ENCODE results near the gene SEMA5B. TPM values are rescaled to one million over a fixed set of nuclear protein-coding genes. Genes with fewer than 3 reads are reported as not detected.
A peak's percentile ranks its signal among the peaks of the same experiment; 100 is the strongest.

The SEMA5B gene
- total RNA-seq, 1 experiment from 2014 or later: not detected

DNA sequence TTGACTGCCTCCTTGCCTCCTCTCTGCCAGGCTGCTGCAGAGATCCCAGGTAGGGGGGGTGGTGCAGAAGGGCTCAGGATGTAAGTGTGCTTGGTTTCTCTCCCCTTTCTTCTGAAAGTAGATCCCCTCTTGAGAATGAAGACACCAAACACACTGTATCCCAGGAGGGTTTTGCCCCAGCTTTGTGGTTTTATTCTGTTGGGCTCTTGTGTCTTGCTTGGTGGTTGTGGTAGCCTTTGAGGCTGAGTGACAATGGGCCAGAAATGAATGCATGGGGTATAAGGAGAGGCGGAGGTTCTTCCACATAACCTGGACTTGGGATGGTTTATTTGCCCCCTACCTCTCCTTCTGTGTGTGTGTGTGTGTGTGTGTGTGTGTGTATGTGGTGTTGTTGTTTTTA, 45.0 kb upstream of the SEMA5B start:
- H3K27ac Mint-ChIP-seq (ENCODE audit: unreplicated experiment): no peak overlapping the region
- CTCF ChIA-PET: no interaction called here

DNA sequence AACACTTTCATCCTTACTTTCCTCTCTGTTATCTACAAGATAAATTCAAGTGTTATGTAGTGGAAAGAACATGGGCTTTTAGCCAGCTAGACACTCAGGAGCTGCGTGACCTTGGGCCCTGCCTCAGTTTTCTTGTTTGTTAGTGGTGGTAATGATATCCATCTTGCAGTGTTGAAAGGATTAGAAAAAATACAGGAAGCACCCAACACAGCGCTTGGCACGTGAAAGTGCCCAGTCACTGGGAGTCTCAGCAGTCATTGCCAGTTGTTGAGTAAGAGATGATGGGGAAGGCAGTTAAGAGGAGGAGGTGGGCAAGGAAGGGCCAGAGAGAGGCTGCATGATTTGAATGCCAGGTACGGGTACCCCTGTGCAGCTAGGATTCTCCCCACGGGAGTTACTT, 44.6 kb upstream of the SEMA5B start:
- no TSS peak for BruUV-seq (replicated peaks)
- CTCF ChIA-PET: no interaction called here
- intact Hi-C loops (cut with micrococcal nuclease; ENCODE audit: unreplicated experiment): no loop called here
- no peak overlapping the region for H3K27ac Mint-ChIP-seq (ENCODE audit: unreplicated experiment)
- H3K36me3 Mint-ChIP-seq (ENCODE audit: insufficient read depth, unreplicated experiment): peaks cover 15% of the 10 kb centered on the region
- peaks cover 32% of the 10 kb centered on the region for H3K4me1 Mint-ChIP-seq (ENCODE audit: low read depth, unreplicated experiment)
- H3K9me3 Mint-ChIP-seq (ENCODE audit: low read depth, unreplicated experiment): no peaks in the 10 kb centered on the region
- DNase-seq: no peak
- no peak overlapping the region for H3K4me3 Mint-ChIP-seq (ENCODE audit: low read depth, unreplicated experiment)
- no peaks in the 10 kb centered on the region for H3K27me3 Mint-ChIP-seq (ENCODE audit: unreplicated experiment)
- TF ChIP-seq, protein P1, sequence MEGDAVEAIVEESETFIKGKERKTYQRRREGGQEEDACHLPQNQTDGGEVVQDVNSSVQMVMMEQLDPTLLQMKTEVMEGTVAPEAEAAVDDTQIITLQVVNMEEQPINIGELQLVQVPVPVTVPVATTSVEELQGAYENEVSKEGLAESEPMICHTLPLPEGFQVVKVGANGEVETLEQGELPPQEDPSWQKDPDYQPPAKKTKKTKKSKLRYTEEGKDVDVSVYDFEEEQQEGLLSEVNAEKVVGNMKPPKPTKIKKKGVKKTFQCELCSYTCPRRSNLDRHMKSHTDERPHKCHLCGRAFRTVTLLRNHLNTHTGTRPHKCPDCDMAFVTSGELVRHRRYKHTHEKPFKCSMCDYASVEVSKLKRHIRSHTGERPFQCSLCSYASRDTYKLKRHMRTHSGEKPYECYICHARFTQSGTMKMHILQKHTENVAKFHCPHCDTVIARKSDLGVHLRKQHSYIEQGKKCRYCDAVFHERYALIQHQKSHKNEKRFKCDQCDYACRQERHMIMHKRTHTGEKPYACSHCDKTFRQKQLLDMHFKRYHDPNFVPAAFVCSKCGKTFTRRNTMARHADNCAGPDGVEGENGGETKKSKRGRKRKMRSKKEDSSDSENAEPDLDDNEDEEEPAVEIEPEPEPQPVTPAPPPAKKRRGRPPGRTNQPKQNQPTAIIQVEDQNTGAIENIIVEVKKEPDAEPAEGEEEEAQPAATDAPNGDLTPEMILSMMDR (IDR thresholded peaks at IDR 0.05; ENCODE audit: unreplicated experiment): no peak

More for the DNA sequence above, 45.0 kb upstream of the SEMA5B start:
- Mint-ChIP-seq H3K27me3 (ENCODE audit: unreplicated experiment) (no peaks in the 10 kb centered on the region), H3K36me3 (ENCODE audit: insufficient read depth, unreplicated experiment) (peaks cover 12% of the 10 kb centered on the region), H3K9me3 (ENCODE audit: low read depth, unreplicated experiment) (no peaks in the 10 kb centered on the region), H3K4me3 (ENCODE audit: low read depth, unreplicated experiment) (no peak overlapping the region), H3K4me1 (ENCODE audit: low read depth, unreplicated experiment) (peaks cover 32% of the 10 kb centered on the region)
- DNase-seq: no peak
- TF ChIP-seq, protein P1 (IDR thresholded peaks at IDR 0.05; ENCODE audit: unreplicated experiment): no peak
- intact Hi-C loops (cut with micrococcal nuclease; ENCODE audit: unreplicated experiment): no loop called here
- no TSS peak for BruUV-seq (replicated peaks)

DNA sequence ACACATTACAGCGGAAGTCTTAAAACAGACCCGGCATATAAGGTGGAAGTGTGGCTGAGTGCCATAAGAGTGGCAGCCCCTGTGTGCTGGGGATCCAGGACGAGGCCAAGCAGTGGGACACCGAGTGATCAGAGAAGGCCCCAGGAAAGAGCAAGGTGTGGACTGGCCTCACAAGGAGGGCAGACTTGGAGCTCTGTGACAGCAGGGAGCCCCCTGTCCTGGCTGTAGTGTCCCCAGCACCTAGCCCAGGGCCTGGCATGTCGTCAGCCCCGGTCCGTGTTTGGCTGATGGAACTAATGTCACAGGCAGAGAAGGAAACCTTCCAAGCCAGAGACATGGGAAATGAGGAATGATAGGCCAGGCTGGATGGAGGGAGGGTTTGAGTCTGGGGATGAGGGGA, 44.0 kb upstream of the SEMA5B start:
- H3K9me3 Mint-ChIP-seq (ENCODE audit: low read depth, unreplicated experiment): no peaks in the 10 kb centered on the region
- H3K36me3 Mint-ChIP-seq (ENCODE audit: insufficient read depth, unreplicated experiment): peaks cover 20% of the 10 kb centered on the region
- H3K27me3 Mint-ChIP-seq (ENCODE audit: unreplicated experiment): no peaks in the 10 kb centered on the region
- TF ChIP-seq, protein P1 (IDR thresholded peaks at IDR 0.05; ENCODE audit: unreplicated experiment): no peak
- CTCF ChIA-PET: no interaction called here
- no peak for DNase-seq
- peak overlapping the region; percentile 50 for H3K27ac Mint-ChIP-seq (ENCODE audit: unreplicated experiment)
- no TSS peak for BruUV-seq (replicated peaks)
- intact Hi-C loops (cut with micrococcal nuclease; ENCODE audit: unreplicated experiment): no loop called here
- H3K4me1 Mint-ChIP-seq (ENCODE audit: low read depth, unreplicated experiment): peaks cover 28% of the 10 kb centered on the region
- H3K4me3 Mint-ChIP-seq (ENCODE audit: low read depth, unreplicated experiment): no peak overlapping the region

DNA sequence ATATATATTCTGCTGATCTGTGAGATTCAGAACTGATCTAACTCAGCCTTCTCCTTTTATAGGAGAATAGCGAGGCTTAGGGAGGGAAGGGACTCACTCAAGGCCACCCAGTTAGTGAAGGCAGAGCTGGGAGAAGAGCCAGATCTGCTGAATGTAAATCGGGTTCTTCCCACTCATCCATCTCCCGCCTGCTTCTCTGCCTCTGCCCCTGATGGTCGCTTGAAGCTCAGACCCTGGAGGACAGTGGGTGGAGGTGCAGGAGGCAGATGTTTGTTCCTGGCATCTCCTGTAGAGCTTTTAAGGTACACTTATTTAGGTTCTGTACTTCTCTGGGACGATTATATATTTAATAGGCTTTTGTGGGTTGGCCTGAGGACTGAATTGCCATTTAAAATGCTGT, 43.6 kb upstream of the SEMA5B start:
- Mint-ChIP-seq H3K9me3 (ENCODE audit: low read depth, unreplicated experiment) (no peaks in the 10 kb centered on the region), H3K27me3 (ENCODE audit: unreplicated experiment) (no peaks in the 10 kb centered on the region), H3K36me3 (ENCODE audit: insufficient read depth, unreplicated experiment) (peaks cover 24% of the 10 kb centered on the region), H3K4me3 (ENCODE audit: low read depth, unreplicated experiment) (no peak overlapping the region), H3K4me1 (ENCODE audit: low read depth, unreplicated experiment) (peaks cover 24% of the 10 kb centered on the region), H3K27ac (ENCODE audit: unreplicated experiment) (peak overlapping the region; percentile 50)
- no TSS peak for BruUV-seq (replicated peaks)
- TF ChIP-seq, protein P1 (IDR thresholded peaks at IDR 0.05; ENCODE audit: unreplicated experiment): no peak
- CTCF ChIA-PET: no interaction called here
- DNase-seq: no peak
- intact Hi-C loops (cut with micrococcal nuclease; ENCODE audit: unreplicated experiment): no loop called here

Measured in Calu3 (cell line).